GM21723 (cell line): ENCODE results near the gene PPP1R13L.

Experiments used
- ATAC-seq: cut with Tn5 transposase; IDR thresholded peaks from one replicate; pipeline ENCODE4 v1.9.1; 2021; ENCODE audit warnings: mild to moderate bottlenecking, moderate library complexity; ENCODE audit not compliant: unreplicated experiment

Gene PPP1R13L

DNA sequence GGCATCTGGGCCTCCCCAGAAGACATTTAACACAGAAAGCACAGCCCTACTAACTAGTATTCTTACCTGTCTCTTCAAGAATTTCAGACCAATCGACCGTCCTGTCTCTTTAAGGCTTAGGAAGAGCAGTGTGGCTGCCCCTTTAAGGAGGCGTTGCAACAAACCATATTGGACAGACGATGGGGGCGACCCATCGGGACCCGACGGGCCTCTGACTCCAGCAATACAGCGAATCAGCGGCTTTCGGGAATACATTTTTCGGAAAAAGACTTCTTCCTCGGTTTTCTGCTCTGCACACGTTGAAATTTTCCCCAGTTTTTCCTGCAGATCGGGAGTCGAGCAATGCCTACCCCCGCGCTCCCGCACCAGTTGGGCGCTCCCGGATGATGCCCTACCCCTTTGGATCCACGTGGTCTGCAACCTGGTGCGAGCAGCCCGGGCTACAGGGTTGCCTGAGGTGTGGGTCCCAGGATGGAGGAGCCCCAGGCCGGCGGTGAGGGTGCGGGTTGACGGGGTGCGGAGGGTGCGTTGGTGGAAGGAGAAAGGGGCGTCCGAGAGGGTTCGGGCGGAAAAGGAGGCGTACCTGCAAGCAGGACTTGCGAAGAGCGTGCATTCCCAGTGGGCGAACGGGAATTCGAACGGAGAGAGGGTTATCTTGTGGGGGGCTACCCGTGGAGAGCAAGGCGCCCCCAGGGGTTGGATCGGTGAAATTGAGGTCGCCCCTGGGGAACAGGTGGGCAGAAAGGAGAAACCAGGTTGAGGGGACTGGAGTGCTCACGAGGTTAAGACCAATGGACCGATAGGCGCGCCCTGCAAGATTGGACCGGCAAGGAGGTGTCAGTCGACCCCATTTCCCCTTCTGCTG, 1.6 kb upstream of the PPP1R13L start, which contains the start of gene POLR1G:
Gene POLR1G, plus strand, starts transcription at position 419 of the 865 bp plus-strand sequence. Its CDS starts 53 bp downstream, at position 472.
- peak; percentile 79 for ATAC-seq

DNA sequence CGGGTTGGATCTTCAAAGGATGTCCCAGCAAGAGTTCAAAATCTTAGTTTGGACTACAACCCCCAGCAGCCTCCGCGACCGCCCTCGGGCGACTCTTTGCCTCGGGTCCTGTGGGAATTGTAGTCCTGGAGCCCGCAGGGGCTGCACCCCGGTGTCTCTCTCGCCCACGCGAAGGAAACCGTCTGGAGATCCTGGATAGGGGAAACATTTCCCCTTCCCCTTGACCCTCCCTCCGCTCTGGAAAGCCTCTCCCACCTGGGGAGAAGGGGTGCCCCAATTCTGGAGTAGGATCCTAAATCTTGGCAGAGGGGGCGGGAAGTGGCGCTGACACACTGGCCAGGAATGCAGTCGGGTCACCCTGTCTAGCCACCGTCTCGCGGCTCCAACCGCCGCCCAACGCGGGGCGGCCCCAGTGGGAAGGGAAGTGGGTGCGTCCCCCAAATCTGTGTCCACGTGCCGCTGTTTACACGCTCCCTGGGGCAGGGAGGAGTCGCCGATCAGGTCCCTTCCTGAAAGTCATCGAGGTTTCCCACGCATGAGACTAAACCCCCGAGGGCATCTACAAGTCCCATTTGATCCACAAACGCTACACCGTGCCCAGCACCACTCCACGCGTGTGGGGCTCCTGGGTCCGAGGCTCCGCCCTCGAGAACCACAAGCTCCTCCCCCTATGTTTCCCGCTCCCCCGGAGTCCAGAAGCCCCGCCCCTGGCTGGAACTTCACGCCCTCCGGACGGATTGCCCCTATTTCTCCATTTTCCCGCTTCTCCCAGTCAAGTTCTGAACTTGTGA, 761 bp upstream of the PPP1R13L start:
- ATAC-seq, result peak; percentile 57

DNA sequence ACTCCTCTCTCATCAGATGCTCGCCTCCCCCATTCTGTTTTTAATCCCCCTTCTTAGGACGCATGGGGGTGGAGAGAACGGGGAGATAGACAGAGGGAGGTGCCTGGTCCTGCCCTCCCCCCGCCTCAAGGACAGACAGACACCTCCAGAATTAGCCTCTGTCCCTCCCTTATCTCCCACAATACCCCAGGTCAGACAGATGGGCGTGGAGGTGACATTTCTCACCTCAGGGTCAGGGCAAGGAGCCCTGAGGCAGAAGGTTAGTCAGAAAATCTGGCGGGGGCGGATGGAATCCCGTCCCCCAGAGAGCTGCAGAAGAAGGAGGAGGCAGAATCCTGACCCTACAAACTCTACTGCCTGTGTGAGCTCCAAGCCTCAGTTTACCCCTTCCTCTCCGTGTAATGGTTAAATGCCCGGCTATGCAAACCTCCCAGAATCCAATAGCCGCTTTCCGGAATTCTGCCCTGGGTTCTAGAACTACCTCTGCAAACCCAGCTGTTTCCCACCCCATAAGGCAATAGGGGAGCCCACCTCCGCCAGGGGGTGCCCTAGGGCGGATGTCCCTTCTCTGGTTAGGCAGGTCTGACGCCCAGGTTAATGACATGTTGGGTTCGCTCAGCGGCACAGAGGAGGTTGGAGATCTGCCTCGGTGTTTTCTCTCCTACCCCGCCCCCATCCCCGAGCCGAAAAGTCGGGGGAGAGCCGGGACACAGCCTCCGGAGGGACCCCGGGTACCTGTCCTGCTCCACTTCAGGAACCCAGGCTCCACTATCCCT, 900 bp downstream of the PPP1R13L start:
- ATAC-seq, result no peak

DNA sequence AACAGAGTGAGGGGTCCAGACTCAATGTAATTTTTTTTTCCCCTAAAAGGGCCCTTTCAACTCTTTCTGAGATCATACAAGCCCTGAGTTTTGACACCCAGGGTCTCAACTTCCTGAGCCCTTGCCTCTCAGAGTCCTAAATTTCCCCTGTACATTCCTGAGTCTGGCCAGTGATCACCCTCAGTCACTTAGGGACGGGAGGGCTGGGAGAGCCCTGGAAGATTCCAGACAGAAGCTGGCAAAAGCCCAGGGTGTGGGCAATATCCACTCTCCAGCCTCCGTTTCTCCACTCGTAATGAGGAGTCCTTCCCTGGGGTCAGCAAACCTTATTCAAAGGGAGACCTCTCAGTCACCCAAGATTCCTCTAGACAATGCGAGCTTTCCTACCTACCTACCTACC, 1.6 kb downstream of the PPP1R13L start:
- ATAC-seq, result no peak

GRCh38 chr19:45402298-45403061, 2.4 kb downstream of the PPP1R13L start:
- ATAC-seq, result no peak

- ATAC-seq, result no peak
These were observed 3.1 kb downstream of the PPP1R13L start for GRCh38 chr19:45401815-45402214.

GRCh38 chr19:45400192-45400591, 4.7 kb downstream of the PPP1R13L start:
- ATAC-seq, result no peak

DNA sequence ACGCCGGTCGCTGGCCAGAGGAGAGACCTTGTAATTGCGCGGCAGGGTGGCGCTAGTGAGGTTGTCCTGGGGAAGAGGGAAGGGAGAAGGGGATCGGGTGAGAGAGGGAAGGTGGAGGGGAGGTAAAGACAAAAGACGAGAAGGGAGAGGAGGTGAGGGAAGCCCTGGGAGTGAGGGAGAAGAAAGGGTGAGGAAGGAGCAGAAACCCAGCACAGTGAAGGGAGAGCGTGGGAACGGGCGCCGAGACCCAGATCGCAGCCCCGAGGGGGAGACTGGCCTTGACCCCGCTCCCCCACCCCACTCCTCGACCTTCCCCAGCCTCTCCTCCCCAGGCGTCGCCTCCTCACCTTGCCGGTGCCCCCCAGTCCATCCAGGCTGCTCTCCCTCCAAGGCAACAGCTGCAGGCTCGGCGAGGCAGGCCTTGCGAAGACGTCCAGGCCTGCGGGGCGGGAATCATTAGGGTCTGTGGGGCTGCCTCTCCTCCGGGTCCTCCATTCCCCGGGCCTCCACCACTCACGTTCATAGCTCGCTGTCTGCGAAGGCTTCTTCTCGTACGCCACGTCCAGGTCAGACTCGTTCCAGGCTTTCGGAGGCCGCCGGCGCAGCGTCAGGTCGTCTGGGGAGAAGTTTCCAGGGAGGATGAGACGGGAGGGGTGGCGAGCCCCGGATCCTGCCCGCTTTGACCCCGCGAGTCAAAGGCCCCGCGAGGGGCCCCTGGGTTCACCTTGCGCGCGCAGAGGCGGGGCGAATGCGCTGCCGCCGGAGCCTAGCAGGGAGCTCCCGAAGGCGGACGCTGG, 8.8 kb downstream of the PPP1R13L start:
- no peak for ATAC-seq

DNA sequence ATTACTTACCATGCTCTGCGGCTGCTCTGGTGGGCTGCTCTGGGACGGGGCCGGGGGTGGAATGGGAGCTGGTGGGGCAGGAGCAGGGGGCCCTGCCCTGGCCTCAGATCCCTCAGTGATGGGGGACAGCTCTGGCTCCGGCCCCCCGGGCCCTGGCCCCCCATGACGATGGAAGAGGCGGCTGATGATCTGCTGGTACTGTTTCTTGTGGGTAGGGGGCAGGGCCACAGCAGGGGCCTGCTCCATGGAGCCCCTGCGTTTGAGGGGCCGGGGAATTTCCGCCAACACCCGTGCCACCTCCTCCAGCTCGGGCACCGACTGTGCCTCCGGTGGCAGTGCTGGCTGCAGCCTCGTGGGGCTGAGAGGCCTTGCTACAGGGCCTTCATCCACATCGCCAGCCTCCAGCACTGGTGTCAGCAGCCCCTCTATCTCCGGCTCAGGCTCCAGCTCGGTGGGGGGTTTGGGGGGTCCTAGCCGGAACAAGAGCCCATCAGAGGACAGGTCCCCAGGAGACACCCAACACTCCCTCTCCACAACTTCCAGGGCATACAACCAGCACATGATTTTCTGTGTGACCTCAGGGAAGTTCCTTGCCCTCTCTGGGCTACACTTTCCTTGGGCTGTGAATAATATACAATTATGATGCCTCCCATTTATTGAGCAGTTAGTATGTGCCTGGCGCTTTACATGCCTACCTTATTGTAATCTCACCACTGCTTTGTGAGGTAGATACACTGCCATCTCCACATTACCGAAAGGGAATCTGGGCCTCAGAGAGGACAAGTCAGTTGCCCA, 12.8 kb downstream of the PPP1R13L start:
- no peak for ATAC-seq

GRCh38 chr19:45391346-45391745, 13.5 kb downstream of the PPP1R13L start:
- ATAC-seq, result no peak

- ATAC-seq, result no peak
These were observed 19.3 kb downstream of the PPP1R13L start for GRCh38 chr19:45385392-45386221.

DNA sequence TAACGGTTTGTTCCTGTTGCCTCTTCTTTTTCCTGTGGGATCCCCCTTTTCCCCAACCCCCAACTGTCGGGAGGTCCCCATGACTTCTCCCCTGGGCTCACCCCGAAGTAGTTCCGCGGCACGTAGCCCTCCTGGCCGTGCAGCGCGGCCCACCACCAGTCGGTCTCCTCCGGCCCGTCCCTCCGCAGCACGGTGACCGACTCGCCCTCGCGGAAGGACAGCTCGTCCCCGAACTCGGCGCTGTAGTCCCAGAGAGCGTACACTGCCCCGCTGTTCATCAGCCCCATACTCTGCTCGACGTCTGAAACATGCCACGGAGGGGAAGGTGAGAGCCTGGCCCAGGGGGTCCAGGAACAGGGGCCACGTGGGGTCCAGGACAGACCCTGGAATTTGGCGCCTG, 22.4 kb downstream of the PPP1R13L start:
- ATAC-seq, result no peak

GRCh38 chr19:45380107-45380506, 24.8 kb downstream of the PPP1R13L start:
- ATAC-seq, result no peak

DNA sequence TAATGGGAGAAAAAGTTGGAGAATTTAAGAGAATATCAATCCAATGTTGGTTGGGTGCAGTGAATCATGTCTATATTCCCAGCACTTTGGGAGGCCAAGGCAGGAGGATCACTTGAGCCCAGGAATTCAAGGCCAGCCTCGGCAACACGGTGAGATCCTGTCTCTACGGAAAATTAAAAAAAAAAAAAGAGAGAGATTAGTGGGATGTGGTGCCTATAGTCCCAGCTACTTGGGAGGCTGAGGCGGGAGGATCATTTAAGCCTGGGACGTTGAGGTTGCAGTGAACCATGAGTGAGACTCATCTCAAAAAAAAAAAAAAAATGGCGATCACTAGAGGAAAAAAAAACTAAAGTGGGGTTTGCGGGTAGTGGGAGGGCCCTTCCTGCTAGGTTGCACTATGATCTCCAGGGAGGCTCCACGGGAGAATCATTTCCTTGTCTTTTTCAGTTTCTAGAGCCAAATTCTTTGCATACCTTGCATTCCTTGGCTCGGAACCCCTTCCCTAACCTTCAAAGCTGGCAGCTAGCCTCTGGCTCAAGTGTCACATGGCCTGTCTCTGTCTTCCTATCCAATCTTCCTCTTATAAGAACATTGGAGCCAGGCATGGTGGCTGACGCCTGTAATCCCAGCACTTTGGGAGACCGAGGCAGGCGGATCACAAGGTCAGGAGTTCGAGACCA, 28.7 kb downstream of the PPP1R13L start:
- ATAC-seq, result no peak

GRCh38 chr19:45370410-45371204, 34.3 kb downstream of the PPP1R13L start, which contains the start of gene ERCC2:
TSS of gene ERCC2 (minus strand) at chr19:45370573. CDS start at chr19:45370540, 33 bp downstream.
- ATAC-seq, result peak; percentile 93

- ATAC-seq, result no peak
These were observed 36.0 kb downstream of the PPP1R13L start for GRCh38 chr19:45368737-45369340.
